Pancreas (tissue), 10 donors: ENCODE results near the gene NUTM1. TPM values are rescaled to one million over a fixed set of nuclear protein-coding genes. Genes with fewer than 3 reads are reported as not detected.

Experiments
- ATAC-seq, 4 donors: fragments of 200-7000 bp; cut with Tn5 transposase; one replicate each; pipeline versions ENCODE4 v1.8.0 to v1.9.1; 2020; ENCODE audit warnings: mild to moderate bottlenecking in 4 of 4, moderate library complexity in 4 of 4
- DNase-seq, 6 donors: peaks; one replicate each; pipeline ENCODE4 v3.0.0-alpha.2; 2020
- FAIRE-seq: peaks from 2 replicates; lab custom pipeline; 2012; peaks lifted over from hg19 to GRCh38; lab: Jason Lieb, UNC
- H3K27ac ChIP-seq, 4 donors: fragments of 200-600 bp; sonication (generic); 1 replicate in 3 of 4; 2 replicates in 1 of 4; pipeline versions ENCODE4 v1.5.0 to v1.8.0; 2020
- H3K27me3 ChIP-seq, 4 donors: fragments of 200-600 bp; one replicate each; pipeline ENCODE4 v1.8.0; 2021
- H3K36me3 ChIP-seq, 3 donors: fragments of 200-600 bp; sonication (generic) in 1 of 3; one replicate each; pipeline versions ENCODE4 v1.5.0 to v1.8.0; 2020 to 2021
- H3K4me1 ChIP-seq, 3 donors: fragments of 200-600 bp; one replicate each; pipeline ENCODE4 v1.8.0; 2021
- H3K4me3 ChIP-seq, 4 donors: fragments of 200-600 bp; sonication (generic) in 2 of 4; one replicate each; pipeline versions ENCODE4 v1.5.0 to v1.8.0; 2020 to 2021
- H3K9me3 ChIP-seq, 4 donors: fragments of 200-600 bp; one replicate each; pipeline ENCODE4 v1.8.0; 2021
- CTCF ChIP-seq, 4 donors: fragments of 200-600 bp; sonication (generic) in 3 of 4; IDR thresholded peaks; one replicate each; pipeline versions ENCODE4 v1.5.0 to v1.8.0; 2021; ENCODE audit warnings: antibody characterized with exemption in 4 of 4
- whole genome bisulfite sequencing, 2 donors: extraction: QIAGEN DNeasy Blood & Tissue Kit; methylation state at CpG; one replicate each; pipeline ENCODE4 v1.1.7; 2013; 5-methylcytosine and 5-hydroxymethylcytosine counted together
- intact Hi-C, 3 donors: fragments of 100-400 bp; cut with DNase I; formaldehyde crosslinking; loops; one replicate each; pipeline versions ENCODE4 v1.11.1 to v1.14.2; 2022
- polyA plus RNA-seq, 2 donors: library from polyadenylated mRNA; stranded (reverse); fragments of 200-250 nt; gene quantifications; one replicate each; pipeline ENCODE4 v1.2.3, GENCODE V29; 2013
- total RNA-seq, 6 donors: library from RNA; stranded (reverse); fragmentation: NEBNext Ultra II Directional in 4 of 6; extraction: Animal tissue kit (Norgen Biotek cat#: 25700) in 4 of 6; gene quantifications; one replicate each; pipeline versions ENCODE4 v1.2.1 to v1.2.4, GENCODE V29; 2021 to 2023
- donor health status: healthy with polysubstance abuse.
- donor health status: DM: no; HTN: no; CAD: no; lungs with moderate emphysema.
- donor health status: DM: no; HTN: no; CAD: no.
- donor health status: control.
- donor health status: control.
- donor health status: Bipolar disorder and iron deficiency.
- donor health status: DM: yes; HTN: yes; CAD: no.
- donor health status: DM: no; HTN: no; CAD: no.
- donor health status: DM: no; HTN: no; CAD: no.
- donor health status: DM: yes; HTN: yes; CAD: no.

The NUTM1 gene
- total and polyA plus RNA-seq, 8 donors: not detected

DNA sequence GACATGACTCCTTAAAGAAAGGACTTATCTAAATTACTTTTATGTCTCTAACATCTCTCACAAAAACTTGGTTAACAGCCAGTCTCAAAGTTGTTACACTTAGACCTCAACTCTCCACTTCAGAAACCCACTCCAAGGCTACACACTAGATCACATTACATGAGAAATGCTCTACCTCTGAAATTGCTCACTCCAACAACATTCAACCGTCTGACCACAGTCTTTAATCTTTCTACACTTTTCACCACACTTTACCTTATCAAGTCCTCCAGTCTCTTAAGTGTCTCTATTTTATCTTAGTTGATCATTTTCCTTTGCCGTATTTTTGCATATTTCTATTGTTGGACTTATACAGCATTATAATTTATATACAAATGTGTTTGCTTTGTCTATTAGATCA is 11.3 kb upstream of the NUTM1 start:
- no peaks in the 10 kb centered on the region for H3K9me3 ChIP-seq
- H3K36me3 ChIP-seq: no peaks in the 10 kb centered on the region
- no peaks in the 10 kb centered on the region for H3K27me3 ChIP-seq
- DNase-seq (no peak), FAIRE-seq (no peak), ATAC-seq (no peak)
- no peak overlapping the region for H3K4me3 ChIP-seq
- intact Hi-C loops: no loop called here
- 74 to 83% methylated on average over 2 of the region's 2 CpGs for WGBS, 2 donors
- H3K27ac ChIP-seq: no peak overlapping the region
- no peak for TF ChIP-seq CTCF (IDR thresholded peaks at IDR 0.05)
- H3K4me1 ChIP-seq: peaks cover 0 to 2% (median 0%) of the 10 kb centered on the region in 3 donors

- ATAC-seq (no peak), FAIRE-seq (no peak), DNase-seq (no peak)
- Histone ChIP-seq H3K4me1 (peaks cover 0 to 3% (median 0%) of the 10 kb centered on the region in 3 donors), H3K36me3 (no peaks in the 10 kb centered on the region), H3K9me3 (no peaks in the 10 kb centered on the region), H3K27ac (no peak overlapping the region), H3K27me3 (no peaks in the 10 kb centered on the region), H3K4me3 (no peak overlapping the region)
- intact Hi-C loops: no loop called here
- 97% methylated on average over 6 of the region's 6 CpGs for WGBS, 2 donors
- TF ChIP-seq CTCF (IDR thresholded peaks at IDR 0.05): no peak
These were observed 10.5 kb upstream of the NUTM1 start for GRCh38 chr15:34332553-34333120.

DNA sequence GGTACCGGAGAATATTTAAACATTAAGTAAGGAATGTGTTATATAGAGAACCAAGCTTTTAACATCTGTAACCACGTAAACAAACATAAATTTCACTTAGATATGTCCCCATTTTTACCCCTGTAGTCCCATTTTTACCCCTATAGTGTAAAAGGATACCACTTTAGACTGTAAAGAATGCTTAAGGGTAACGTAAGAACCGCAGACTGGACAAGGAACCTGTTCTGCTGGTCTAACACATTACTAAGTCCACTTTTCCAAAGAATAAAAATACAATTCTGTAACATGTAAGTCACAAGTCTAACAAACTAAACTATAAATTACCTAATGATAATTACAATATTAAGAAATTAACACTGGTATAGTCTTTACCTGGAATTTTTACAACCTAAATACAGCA is 8.4 kb upstream of the NUTM1 start:
- ATAC-seq (no peak), FAIRE-seq (no peak), DNase-seq (no peak)
- Histone ChIP-seq H3K27me3 (no peaks in the 10 kb centered on the region), H3K27ac (peak overlapping the region in 2 of 4 donors; percentile 1 to 2), H3K4me3 (no peak overlapping the region), H3K36me3 (no peaks in the 10 kb centered on the region), H3K4me1 (peaks cover 0 to 3% (median 0%) of the 10 kb centered on the region in 3 donors), H3K9me3 (no peaks in the 10 kb centered on the region)
- WGBS, 2 donors: 53 to 59% methylated on average over 4 of the region's 4 CpGs
- no peak for TF ChIP-seq CTCF (IDR thresholded peaks at IDR 0.05)
- intact Hi-C loops: no loop called here

DNA sequence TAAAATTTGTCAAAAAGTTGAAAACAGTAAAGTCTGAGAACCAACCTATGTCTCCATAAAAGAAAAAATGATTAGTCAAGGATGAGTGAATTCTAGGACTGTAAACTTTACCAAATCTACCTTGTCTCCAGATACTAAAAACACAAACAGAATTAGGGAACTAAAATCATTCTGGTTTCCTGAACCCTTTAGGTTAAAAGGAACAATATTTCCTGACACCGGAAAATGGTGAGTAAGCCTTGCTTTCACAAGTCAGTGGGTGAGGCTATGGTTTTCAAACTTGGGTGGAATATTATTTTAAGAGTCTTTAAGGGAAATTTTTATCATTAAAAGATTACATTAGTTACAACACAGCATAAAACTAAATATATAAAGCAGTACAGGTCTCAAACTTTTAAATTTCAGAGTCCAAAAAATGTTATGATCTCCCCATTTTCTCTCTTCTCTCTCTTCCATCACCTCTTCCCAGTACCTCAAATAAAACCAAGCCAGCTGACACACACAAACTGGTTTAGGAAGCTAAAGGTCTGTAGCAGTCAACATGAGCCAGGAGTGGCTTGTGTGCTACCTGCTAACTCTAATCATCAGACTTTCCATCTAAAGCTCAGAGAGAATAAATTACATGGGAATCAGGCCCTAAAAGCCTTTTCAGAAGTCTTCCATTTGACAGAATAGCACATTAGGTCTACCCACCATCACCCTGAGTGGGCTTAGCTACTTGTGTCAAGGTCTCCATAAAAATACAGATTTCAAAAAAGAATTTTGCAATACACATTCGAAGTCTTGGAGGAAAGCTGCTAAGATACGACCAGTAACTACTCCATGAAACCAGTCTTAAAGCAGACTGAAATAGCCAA is 7.7 kb upstream of the NUTM1 start:
- no peak for DNase-seq
- no peak for ATAC-seq
- Histone ChIP-seq H3K4me3 (no peak overlapping the region), H3K36me3 (no peaks in the 10 kb centered on the region), H3K9me3 (no peaks in the 10 kb centered on the region), H3K27ac (peak overlapping the region in 2 of 4 donors; percentile 2 to 25), H3K27me3 (no peaks in the 10 kb centered on the region), H3K4me1 (peaks cover 0 to 3% (median 0%) of the 10 kb centered on the region in 3 donors)
- 82 to 85% methylated on average over 3 of the region's 3 CpGs for WGBS, 2 donors
- no peak for TF ChIP-seq CTCF (IDR thresholded peaks at IDR 0.05)
- intact Hi-C loops: no loop called here
- no peak for FAIRE-seq
